Right lobe of liver (tissue), 6 donors: ENCODE results near the gene ACKR1. TPM values are rescaled to one million over a fixed set of nuclear protein-coding genes. Genes with fewer than 3 reads are reported as not detected.
A peak's percentile ranks its signal among the peaks of the same experiment; 100 is the strongest.

Experiments
- ATAC-seq, 4 donors: fragments of 200-7000 bp; cut with Tn5 transposase; one replicate each; pipeline ENCODE4 v1.9.1; 2020; ENCODE audit warnings: mild to moderate bottlenecking in 4 of 4, moderate library complexity in 4 of 4
- DNase-seq, 3 donors: peaks; one replicate each; pipeline ENCODE4 v3.0.0-alpha.2; 2020
- H3K27ac ChIP-seq, 3 donors: fragments of 200-600 bp; one replicate each; pipeline ENCODE4 v1.8.0; 2022
- H3K27me3 ChIP-seq, 2 donors: fragments of 200-600 bp; one replicate each; pipeline ENCODE4 v1.8.0; 2022
- H3K36me3 ChIP-seq, 4 donors: fragments of 200-600 bp; sonication (generic) in 1 of 4; one replicate each; pipeline versions ENCODE4 v1.5.1 to v1.8.0; 2017 to 2022; ENCODE audit warnings: control low read depth in 1 of 4
- H3K4me1 ChIP-seq, 4 donors: fragments of 200-600 bp; sonication (generic) in 1 of 4; one replicate each; pipeline versions ENCODE4 v1.5.1 to v1.8.0; 2017 to 2022; ENCODE audit warnings: control low read depth in 1 of 4
- H3K4me3 ChIP-seq, 3 donors: fragments of 200-600 bp; one replicate each; pipeline ENCODE4 v1.8.0; 2022
- H3K9me3 ChIP-seq, 4 donors: fragments of 200-600 bp; sonication (generic) in 1 of 4; one replicate each; pipeline versions ENCODE4 v1.5.1 to v1.8.0; 2017 to 2022; ENCODE audit warnings: control low read depth in 1 of 4
- POLR2A ChIP-seq: fragments of 450-650 bp; IDR thresholded peaks from one replicate; pipeline ENCODE4 v1.6.1; 2017; ENCODE audit warnings: antibody characterized with exemption, mild to moderate bottlenecking
- WGBS: methylation state at CpG from one replicate; pipeline ENCODE4 v1.1.6; 2018; ENCODE audit warnings: low coverage, low lambda C conversion rate; ENCODE audit not compliant: insufficient coverage; ENCODE audit errors: missing lambda C conversion rate; 5-methylcytosine and 5-hydroxymethylcytosine counted together
- intact Hi-C, 2 donors: fragments of 100-400 bp; cut with DNase I; formaldehyde crosslinking; loops; one replicate each; pipeline versions ENCODE4 v1.11.2 to v1.14.1; 2022
- total RNA-seq, 6 experiments: library from RNA; depleted of rRNA in 2 of 6; stranded (reverse); fragments of >200 nt in 2 of 6; fragmentation: NEBNext Ultra II Directional in 3 of 6; extraction: Animal tissue kit (Norgen Biotek cat#: 25700) in 3 of 6; gene quantifications; one replicate each; pipeline versions ENCODE4 v1.1.0 to v1.2.4, GENCODE V29; 2016 to 2023
- TF ChIP-seq, protein P1 (sequence below), 4 donors: fragments of 200-600 bp in 3 of 4; fragments of 450-650 bp in 1 of 4; IDR thresholded peaks; one replicate each; pipeline versions ENCODE4 v1.5.1 to v1.8.0; 2016 to 2022; ENCODE audit warnings: antibody characterized with exemption in 4 of 4, mild to moderate bottlenecking in 2 of 4
- donor health status: DM: no; HTN: yes; CAD: no.
- donor health status: DM: no; HTN: no; CAD: no.
- donor health status: DM: no; HTN: no; CAD: no.
- donor health status: DM: no; HTN: yes; CAD: no.
- donor health status: DM: no; HTN: yes; CAD: no.

The ACKR1 gene
- total RNA-seq, 6 experiments from 2014 or later = 0.12 to 0.53 (median 0.39) TPM; not detected in 2

DNA sequence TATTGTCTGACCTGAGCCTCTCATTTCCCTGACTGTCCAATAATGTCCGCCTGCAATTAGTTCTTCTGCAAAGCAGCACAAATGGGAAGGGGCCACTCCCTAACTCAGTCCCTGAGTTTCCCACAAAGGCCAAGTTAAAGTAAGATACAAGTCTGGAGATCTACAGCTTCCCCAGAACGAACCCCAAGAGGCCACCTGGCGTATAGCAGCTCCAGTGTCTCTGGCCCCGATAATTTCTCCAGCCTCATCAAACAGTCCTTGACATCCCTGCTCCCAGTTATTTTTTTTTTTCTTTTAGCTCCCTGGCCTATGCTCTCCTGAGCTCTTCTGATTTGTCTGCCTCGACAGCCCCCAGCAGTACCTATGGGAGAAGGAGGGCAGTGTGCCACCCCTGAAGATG is 8.1 kb upstream of the ACKR1 start:
- Histone ChIP-seq H3K4me1 (no peaks in the 10 kb centered on the region), H3K27me3 (no peaks in the 10 kb centered on the region), H3K4me3 (no peak overlapping the region), H3K27ac (no peak overlapping the region), H3K36me3 (no peaks in the 10 kb centered on the region), H3K9me3 (no peaks in the 10 kb centered on the region)
- DNase-seq = no peak
- ATAC-seq = no peak
- TF ChIP-seq, protein P1, sequence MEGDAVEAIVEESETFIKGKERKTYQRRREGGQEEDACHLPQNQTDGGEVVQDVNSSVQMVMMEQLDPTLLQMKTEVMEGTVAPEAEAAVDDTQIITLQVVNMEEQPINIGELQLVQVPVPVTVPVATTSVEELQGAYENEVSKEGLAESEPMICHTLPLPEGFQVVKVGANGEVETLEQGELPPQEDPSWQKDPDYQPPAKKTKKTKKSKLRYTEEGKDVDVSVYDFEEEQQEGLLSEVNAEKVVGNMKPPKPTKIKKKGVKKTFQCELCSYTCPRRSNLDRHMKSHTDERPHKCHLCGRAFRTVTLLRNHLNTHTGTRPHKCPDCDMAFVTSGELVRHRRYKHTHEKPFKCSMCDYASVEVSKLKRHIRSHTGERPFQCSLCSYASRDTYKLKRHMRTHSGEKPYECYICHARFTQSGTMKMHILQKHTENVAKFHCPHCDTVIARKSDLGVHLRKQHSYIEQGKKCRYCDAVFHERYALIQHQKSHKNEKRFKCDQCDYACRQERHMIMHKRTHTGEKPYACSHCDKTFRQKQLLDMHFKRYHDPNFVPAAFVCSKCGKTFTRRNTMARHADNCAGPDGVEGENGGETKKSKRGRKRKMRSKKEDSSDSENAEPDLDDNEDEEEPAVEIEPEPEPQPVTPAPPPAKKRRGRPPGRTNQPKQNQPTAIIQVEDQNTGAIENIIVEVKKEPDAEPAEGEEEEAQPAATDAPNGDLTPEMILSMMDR (IDR thresholded peaks at IDR 0.05) = no peak
- no peak for TF ChIP-seq POLR2A
- intact Hi-C loops = no loop called here
- 51% methylated on average over 4 of the region's 5 CpGs for WGBS

DNA sequence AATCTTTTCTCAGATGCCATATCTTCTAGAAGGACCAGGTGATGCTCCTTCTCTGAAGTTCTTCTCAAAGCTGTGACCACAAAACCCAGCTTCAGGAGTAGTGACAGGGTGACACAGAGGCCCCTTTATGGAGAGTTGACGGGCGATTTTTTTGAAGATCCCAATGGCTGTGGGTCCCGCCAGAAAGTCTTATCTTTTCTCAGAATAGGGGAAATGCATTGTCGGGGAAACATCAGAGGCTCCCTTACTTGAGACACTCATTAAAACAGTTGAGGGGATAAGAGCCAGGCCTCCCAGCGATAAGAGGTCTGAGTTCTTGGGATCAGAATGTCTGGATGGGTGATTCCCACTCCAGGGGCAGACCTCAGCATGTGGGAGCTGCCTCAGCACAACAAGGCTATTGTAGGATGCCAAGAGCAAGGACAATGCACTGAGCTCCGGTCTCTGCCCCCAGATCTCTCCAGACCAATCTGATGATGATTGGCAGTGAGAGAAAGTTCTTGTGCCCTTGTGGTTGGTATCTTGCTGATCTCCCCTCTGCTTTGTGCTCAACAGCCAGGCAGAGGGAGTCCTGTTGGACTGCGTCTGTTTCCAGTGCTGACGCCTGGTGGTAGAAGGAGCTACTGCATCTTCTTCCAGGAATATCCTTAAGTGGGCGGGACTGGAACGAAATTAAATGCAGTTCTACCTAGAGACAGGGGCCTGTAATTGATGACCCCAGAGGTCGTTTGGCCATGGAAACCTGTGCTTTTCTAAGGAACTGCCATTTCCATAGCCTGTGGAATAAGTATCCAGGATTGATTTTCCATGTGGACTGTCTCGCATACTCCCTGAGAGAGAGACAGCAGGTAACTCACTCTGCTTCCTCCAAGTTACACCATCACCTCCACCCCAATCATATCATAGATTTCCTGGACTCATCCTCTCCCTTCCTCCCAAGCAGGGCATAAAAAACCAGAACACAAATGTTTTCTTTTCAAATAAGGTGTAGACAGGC is 6.8 kb upstream of the ACKR1 start:
- Histone ChIP-seq H3K9me3 (no peaks in the 10 kb centered on the region), H3K36me3 (no peaks in the 10 kb centered on the region), H3K27me3 (no peaks in the 10 kb centered on the region), H3K27ac (no peak overlapping the region), H3K4me3 (no peak overlapping the region), H3K4me1 (no peaks in the 10 kb centered on the region)
- ATAC-seq = peak; percentile 82 to 95 (median 90)
- intact Hi-C loops = no loop called here
- TF ChIP-seq, protein P1 (IDR thresholded peaks at IDR 0.05) = peak; percentile 75 to 87 (median 76)
- no peak for TF ChIP-seq POLR2A
- 31% methylated on average over 11 of the region's 12 CpGs for WGBS
- DNase-seq = peak in 2 of 3 donors; percentile 46 to 60

DNA sequence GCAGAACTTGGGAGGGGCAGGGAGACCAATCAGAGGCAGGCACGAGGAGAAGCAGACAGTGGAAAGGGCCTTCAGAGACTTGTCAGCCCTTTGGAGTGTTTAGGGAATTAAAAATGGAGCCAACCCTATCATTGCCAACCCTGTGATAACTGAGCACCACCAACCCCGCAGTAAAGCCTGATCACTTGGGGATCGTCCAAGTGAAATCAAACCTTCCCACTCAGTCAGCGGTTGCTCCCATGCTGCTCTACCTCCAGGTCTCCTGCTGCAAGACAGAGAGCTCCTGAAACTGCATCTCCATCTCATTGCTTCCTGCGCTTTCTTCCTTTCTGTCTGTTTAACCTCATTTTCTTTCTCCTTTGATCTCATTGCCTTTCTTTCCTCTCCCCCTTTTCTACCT is 4.8 kb upstream of the ACKR1 start:
- Histone ChIP-seq H3K4me3 (no peak overlapping the region), H3K36me3 (no peaks in the 10 kb centered on the region), H3K27ac (no peak overlapping the region), H3K9me3 (no peaks in the 10 kb centered on the region), H3K4me1 (no peaks in the 10 kb centered on the region), H3K27me3 (no peaks in the 10 kb centered on the region)
- 59% methylated on average over 4 of the region's 5 CpGs for WGBS
- DNase-seq (no peak), ATAC-seq (no peak)
- intact Hi-C loops = loop anchor here in 1 of 2 donors (10.0 kb wide), 1 partner anchor 55 kb away; no protein-coding TSS in a partner anchor
- TF ChIP-seq, protein P1 (IDR thresholded peaks at IDR 0.05) = no peak
- no peak for TF ChIP-seq POLR2A

DNA sequence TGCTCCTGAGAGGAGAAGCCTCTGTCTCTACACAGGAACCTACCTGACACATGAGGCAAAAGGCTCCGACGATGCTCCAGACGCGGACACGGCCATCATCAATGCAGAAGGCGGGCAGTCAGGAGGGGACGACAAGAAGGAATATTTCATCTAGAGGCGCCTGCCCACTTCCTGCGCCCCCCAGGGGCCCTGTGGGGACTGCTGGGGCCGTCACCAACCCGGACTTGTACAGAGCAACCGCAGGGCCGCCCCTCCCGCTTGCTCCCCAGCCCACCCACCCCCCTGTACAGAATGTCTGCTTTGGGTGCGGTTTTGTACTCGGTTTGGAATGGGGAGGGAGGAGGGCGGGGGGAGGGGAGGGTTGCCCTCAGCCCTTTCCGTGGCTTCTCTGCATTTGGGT is 3.9 kb upstream of the ACKR1 start:
- 55% methylated on average over 7 of the region's 18 CpGs for WGBS
- no peak for TF ChIP-seq POLR2A
- TF ChIP-seq, protein P1 (IDR thresholded peaks at IDR 0.05) = no peak
- DNase-seq = no peak
- H3K36me3 ChIP-seq = no peaks in the 10 kb centered on the region
- no peak overlapping the region for H3K4me3 ChIP-seq
- no peaks in the 10 kb centered on the region for H3K9me3 ChIP-seq
- intact Hi-C loops = loop anchor here in 1 of 2 donors (10.0 kb wide), 1 partner anchor 56 kb away; no protein-coding TSS in a partner anchor
- no peak overlapping the region for H3K27ac ChIP-seq
- no peak for ATAC-seq
- no peaks in the 10 kb centered on the region for H3K4me1 ChIP-seq
- no peaks in the 10 kb centered on the region for H3K27me3 ChIP-seq
